NT2/D1 (cell line): ENCODE measurements around the gene CINP.
A peak's percentile ranks its signal among the peaks of the same experiment; 100 is the strongest.

ENCODE experiments used
- DNase-seq: peaks from one replicate; pipeline ENCODE4 v3.0.0-alpha.2; 2011; ENCODE audit warnings: low read depth, low spot score
- H3K27me3 ChIP-seq: 2 replicates; pipeline ENCODE4 v1.6.0; 2011; ENCODE audit warnings: mild to moderate bottlenecking; ENCODE audit not compliant: insufficient read length, insufficient read depth
- H3K36me3 ChIP-seq: 2 replicates; pipeline ENCODE4 v1.6.1; 2011; ENCODE audit warnings: mild to moderate bottlenecking, low read length, mixed read lengths; ENCODE audit not compliant: insufficient read depth, insufficient read length
- H3K4me1 ChIP-seq: 2 replicates; pipeline ENCODE4 v1.5.1; 2011; ENCODE audit not compliant: insufficient read depth, insufficient read length
- H3K4me3 ChIP-seq: 2 replicates; pipeline ENCODE4 v1.5.1; 2011; ENCODE audit warnings: low read depth; ENCODE audit not compliant: insufficient read length
- H3K9ac ChIP-seq: 2 replicates; pipeline ENCODE4 v1.6.0; 2011; ENCODE audit warnings: low read depth; ENCODE audit not compliant: insufficient read length
- H3K9me3 ChIP-seq: 2 replicates; pipeline ENCODE4 v1.5.1; 2011; ENCODE audit warnings: mild to moderate bottlenecking, low read length; ENCODE audit not compliant: insufficient read depth
- SUZ12 ChIP-seq: IDR thresholded peaks from 2 replicates; pipeline ENCODE4 v1.6.1; 2011; ENCODE audit not compliant: insufficient read length, insufficient read depth; ENCODE audit errors: extremely low read depth
- YY1 ChIP-seq: IDR thresholded peaks from 2 replicates; pipeline ENCODE4 v1.6.1; 2011; ENCODE audit not compliant: insufficient read length, insufficient read depth
- ZNF274 ChIP-seq: IDR thresholded peaks from 2 replicates; pipeline ENCODE4 v1.6.1; 2011; ENCODE audit warnings: mild to moderate bottlenecking, low read depth, low read length

Gene CINP

GRCh38 chr14:102373110-102373509 lies 10.4 kb upstream of the CINP start:
- Histone ChIP-seq H3K36me3 (peaks cover 25% of the 10 kb centered on the region), H3K9ac (no peak overlapping the region), H3K27me3 (no peaks in the 10 kb centered on the region), H3K4me1 (no peaks in the 10 kb centered on the region), H3K9me3 (no peaks in the 10 kb centered on the region), H3K4me3 (no peak overlapping the region)
- TF ChIP-seq YY1: no peak
- no peak for DNase-seq

- TF ChIP-seq ZNF274 (no peak), SUZ12 (no peak), YY1 (no peak)
- no peak for DNase-seq
- no peak overlapping the region for H3K4me3 ChIP-seq
- no peaks in the 10 kb centered on the region for H3K27me3 ChIP-seq
- no peaks in the 10 kb centered on the region for H3K9me3 ChIP-seq
- H3K4me1 ChIP-seq: no peaks in the 10 kb centered on the region
- no peak overlapping the region for H3K9ac ChIP-seq
- peaks cover 10% of the 10 kb centered on the region for H3K36me3 ChIP-seq
These were observed 8.7 kb upstream of the CINP start for GRCh38 chr14:102371361-102371760.

DNA sequence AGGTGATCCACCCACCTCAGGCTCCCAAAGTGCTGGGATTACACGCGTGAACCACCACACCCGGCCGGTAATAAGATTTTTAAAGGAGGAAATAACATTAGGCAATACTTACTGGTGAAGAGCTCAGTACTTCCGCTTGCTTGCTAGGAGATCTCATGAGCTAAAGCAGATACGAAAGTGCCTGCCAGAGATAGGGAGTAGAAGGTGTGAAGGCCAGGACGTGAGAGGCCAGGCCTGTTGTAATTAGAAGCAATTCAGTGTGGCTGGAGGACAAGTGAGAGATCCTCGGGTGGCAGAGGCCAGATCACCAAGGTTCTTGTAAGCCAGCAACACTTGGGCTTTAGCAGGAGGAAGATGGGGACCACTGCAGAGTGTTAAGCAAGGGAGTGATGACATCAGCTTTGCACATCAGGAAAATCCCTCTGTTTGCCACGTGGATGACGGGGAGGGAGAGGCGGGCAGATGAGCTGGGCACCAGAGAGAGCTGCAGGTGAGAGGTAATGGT lies 7.7 kb upstream of the CINP start:
- H3K36me3 ChIP-seq: peaks cover 3% of the 10 kb centered on the region
- H3K4me3 ChIP-seq: no peak overlapping the region
- H3K9me3 ChIP-seq: no peaks in the 10 kb centered on the region
- TF ChIP-seq ZNF274 (no peak), YY1 (no peak), SUZ12 (no peak)
- H3K27me3 ChIP-seq: no peaks in the 10 kb centered on the region
- DNase-seq: no peak
- no peak overlapping the region for H3K9ac ChIP-seq
- no peaks in the 10 kb centered on the region for H3K4me1 ChIP-seq

DNA sequence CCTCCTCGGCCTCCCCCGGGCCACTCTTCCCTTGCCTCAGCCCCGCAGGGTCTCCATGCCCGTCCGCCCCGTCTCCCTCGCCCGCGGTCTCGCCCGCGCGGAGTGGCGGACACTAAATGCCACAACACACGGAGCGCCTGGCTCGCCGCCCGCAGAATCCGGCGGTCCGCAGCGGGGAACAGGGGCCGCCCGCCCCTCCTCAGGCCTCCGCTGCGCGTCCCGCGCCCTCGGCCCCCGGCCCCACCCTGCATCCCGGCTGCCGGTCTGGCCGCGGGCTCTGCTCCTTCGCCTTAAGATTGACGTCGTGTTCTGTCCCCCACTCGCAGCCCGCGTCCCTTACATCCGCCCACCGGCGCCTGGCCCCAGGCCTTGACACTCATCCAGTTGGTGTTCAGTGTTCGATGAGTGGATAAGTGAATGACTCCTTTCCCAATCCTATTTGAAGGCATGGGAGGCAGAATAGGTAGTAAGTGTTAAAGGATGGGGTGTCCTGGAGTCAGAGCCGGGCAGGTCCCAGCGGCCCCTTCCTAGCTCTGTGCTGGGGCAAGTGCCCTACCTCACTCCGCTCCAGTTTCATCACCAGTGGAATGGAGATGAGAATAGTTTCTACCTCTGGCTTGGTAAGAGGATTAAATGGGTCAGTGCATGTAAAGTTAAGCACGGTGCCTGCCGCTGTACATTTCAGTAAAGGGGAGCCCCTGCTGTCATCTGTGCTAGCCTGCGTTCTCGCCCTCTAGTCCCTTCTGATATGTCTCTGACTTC lies 673 bp upstream of the CINP start:
- TF ChIP-seq YY1 (no peak), SUZ12 (no peak), ZNF274 (no peak)
- no peak for DNase-seq

GRCh38 chr14:102362084-102362483 lies 606 bp downstream of the CINP start:
- H3K27me3 ChIP-seq: no peaks in the 10 kb centered on the region
- no peak for DNase-seq
- H3K4me1 ChIP-seq: no peaks in the 10 kb centered on the region
- peak overlapping the region; percentile 55 for H3K4me3 ChIP-seq
- H3K36me3 ChIP-seq: peaks cover 31% of the 10 kb centered on the region
- peak overlapping the region; percentile 90 for H3K9ac ChIP-seq
- H3K9me3 ChIP-seq: no peaks in the 10 kb centered on the region
- TF ChIP-seq SUZ12: no peak
- no peak for TF ChIP-seq ZNF274
- TF ChIP-seq YY1: no peak

More for the DNA sequence above, 673 bp upstream of the CINP start:
- H3K9ac ChIP-seq: peak overlapping the region; percentile 86
- no peaks in the 10 kb centered on the region for H3K27me3 ChIP-seq
- peaks cover 20% of the 10 kb centered on the region for H3K36me3 ChIP-seq
- H3K4me3 ChIP-seq: peak overlapping the region; percentile 55
- no peaks in the 10 kb centered on the region for H3K9me3 ChIP-seq
- no peaks in the 10 kb centered on the region for H3K4me1 ChIP-seq

DNA sequence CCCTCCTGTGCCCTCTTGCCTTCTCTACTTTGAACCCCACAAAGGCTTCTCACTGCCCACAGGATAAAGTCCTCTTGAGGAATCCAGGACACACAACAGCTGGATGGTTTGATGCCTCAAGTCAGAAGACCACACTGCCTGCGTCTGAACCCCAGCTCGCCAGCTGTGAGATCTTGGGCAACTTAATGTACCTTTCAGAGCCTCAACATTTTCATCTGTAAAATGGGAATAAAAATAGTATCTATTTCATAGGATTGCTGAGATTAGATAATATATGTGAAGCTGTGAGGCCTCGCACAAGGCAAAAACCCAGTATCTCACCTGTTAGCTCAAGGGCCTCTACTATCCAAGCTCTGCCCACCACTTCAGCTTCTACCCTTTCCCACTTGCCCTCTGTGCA lies 2.3 kb downstream of the CINP start:
- Histone ChIP-seq H3K27me3 (no peaks in the 10 kb centered on the region), H3K9ac (no peak overlapping the region), H3K36me3 (peaks cover 44% of the 10 kb centered on the region), H3K4me3 (no peak overlapping the region), H3K9me3 (no peaks in the 10 kb centered on the region), H3K4me1 (no peaks in the 10 kb centered on the region)
- TF ChIP-seq YY1 (no peak), SUZ12 (no peak), ZNF274 (no peak)
- no peak for DNase-seq

GRCh38 chr14:102359341-102359740 lies 3.3 kb downstream of the CINP start:
- no peak for DNase-seq
- no peak overlapping the region for H3K4me3 ChIP-seq
- H3K9ac ChIP-seq: no peak overlapping the region

More at GRCh38 chr14:102359341-102359740, 3.3 kb downstream of the CINP start:
- Histone ChIP-seq H3K27me3 (no peaks in the 10 kb centered on the region), H3K9me3 (no peaks in the 10 kb centered on the region), H3K4me1 (no peaks in the 10 kb centered on the region), H3K36me3 (peaks cover 54% of the 10 kb centered on the region)
- no peak for TF ChIP-seq ZNF274
- no peak for TF ChIP-seq YY1
- TF ChIP-seq SUZ12: no peak
